Common myeloid progenitor, CD34-positive (primary cell): ENCODE results near the gene SAMD5.
"Not testable (repeated sequence)": the region's sequence is repeated elsewhere in the genome, so short reads cannot be mapped to it uniquely, and the experiment has no call there.

Experiments
- CTCF ChIA-PET: fragments of 350-600 bp; sonication (Branson Sonifier 250); formaldehyde crosslinking; loops from one replicate; lab custom pipeline; 2021; ENCODE audit warnings: antibody characterized with exemption; lab: Charles Lee
- POLR2A ChIA-PET: fragments of 350-600 bp; sonication (Branson Sonifier 250); formaldehyde crosslinking; loops from one replicate; lab custom pipeline; 2021; ENCODE audit warnings: antibody characterized with exemption; lab: Charles Lee
- DNase-seq, 3 donors: peaks; one replicate each; pipeline versions ENCODE4 v3.0.0 to v3.0.0-alpha.2; 2013
- H3K27ac ChIP-seq, 2 experiments: 1 replicate in 1 of 2; 2 replicates in 1 of 2; pipeline ENCODE4 v1.7.0; 2013; ENCODE audit warnings: inconsistent platforms in 2 of 2, low read length in 2 of 2, mild to moderate bottlenecking in 2 of 2, low read depth in 1 of 2, moderate library complexity in 1 of 2; ENCODE audit not compliant: severe bottlenecking in 2 of 2, insufficient read depth in 1 of 2, poor library complexity in 1 of 2
- H3K27me3 ChIP-seq, 5 experiments: replicated peaks in 2 of 5; 1 replicate in 3 of 5; 2 replicates in 2 of 5; pipeline versions ENCODE4 v1.6.1 to v1.7.0; 2013; ENCODE audit warnings: low read length in 4 of 5, mild to moderate bottlenecking in 2 of 5, moderate library complexity in 2 of 5, inconsistent platforms in 1 of 5; ENCODE audit not compliant: insufficient read depth in 5 of 5, control insufficient read depth in 4 of 5
- H3K36me3 ChIP-seq, 4 experiments: 1 replicate in 2 of 4; 2 replicates in 2 of 4; pipeline versions ENCODE4 v1.6.1 to v1.7.0; 2013; ENCODE audit warnings: low read length in 3 of 4, control low read depth in 1 of 4, mild to moderate bottlenecking in 1 of 4; ENCODE audit not compliant: control insufficient read depth in 4 of 4, insufficient read depth in 4 of 4
- H3K4me1 ChIP-seq, 4 experiments: 1 replicate in 3 of 4; 2 replicates in 1 of 4; pipeline versions ENCODE4 v1.6.1 to v1.7.1; 2013; ENCODE audit warnings: low read length in 3 of 4, mild to moderate bottlenecking in 3 of 4, control low read depth in 1 of 4, inconsistent platforms in 1 of 4, moderate library complexity in 1 of 4; ENCODE audit not compliant: control insufficient read depth in 4 of 4, insufficient read depth in 4 of 4; ENCODE audit errors: control extremely low read depth in 1 of 4
- H3K4me3 ChIP-seq, 7 experiments: 1 replicate in 4 of 7; 2 replicates in 3 of 7; pipeline versions ENCODE4 v1.5.1 to v1.7.0; 2013; ENCODE audit warnings: mild to moderate bottlenecking in 7 of 7, low read length in 6 of 7, moderate library complexity in 6 of 7, inconsistent platforms in 2 of 7, low read depth in 2 of 7, control low read depth in 1 of 7; ENCODE audit not compliant: insufficient read depth in 4 of 7, control insufficient read depth in 1 of 7; ENCODE audit errors: extremely low read depth in 1 of 7
- H3K9me3 ChIP-seq, 5 experiments: 1 replicate in 4 of 5; 2 replicates in 1 of 5; pipeline versions ENCODE4 v1.6.1 to v1.7.1; 2013; ENCODE audit warnings: low read length in 4 of 5, mild to moderate bottlenecking in 2 of 5, inconsistent platforms in 1 of 5, low read depth in 1 of 5, moderate library complexity in 1 of 5; ENCODE audit not compliant: control insufficient read depth in 4 of 5, insufficient read depth in 2 of 5; ENCODE audit errors: control extremely low read depth in 1 of 5
- WGBS: methylation state at CpG from one replicate; pipeline ENCODE4 v1.1.5; 2013; ENCODE audit not compliant: insufficient coverage; 5-methylcytosine and 5-hydroxymethylcytosine counted together

The SAMD5 gene

DNA sequence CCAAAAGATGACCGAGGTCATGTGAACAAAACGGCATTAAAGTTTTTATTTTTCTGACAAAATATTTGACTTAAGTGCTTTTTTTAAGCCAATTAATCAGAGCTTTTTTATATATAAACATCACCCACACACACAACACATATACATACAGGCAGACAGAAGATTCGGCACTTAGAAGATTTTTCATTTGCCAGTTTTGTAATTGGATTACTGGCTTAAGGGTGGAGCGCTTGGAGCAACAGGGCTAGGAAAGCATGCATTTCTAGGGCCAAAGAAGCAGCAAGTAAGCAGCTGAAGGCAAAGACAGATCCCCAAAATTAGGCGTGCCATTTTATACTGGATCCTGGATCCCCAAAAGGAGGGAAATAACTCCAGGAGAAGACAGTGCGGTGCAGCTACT lies 30.3 kb downstream of the SAMD5 start:
- CTCF ChIA-PET: no interaction called here
- WGBS: 100% methylated on average over 3 of the region's 6 CpGs

DNA sequence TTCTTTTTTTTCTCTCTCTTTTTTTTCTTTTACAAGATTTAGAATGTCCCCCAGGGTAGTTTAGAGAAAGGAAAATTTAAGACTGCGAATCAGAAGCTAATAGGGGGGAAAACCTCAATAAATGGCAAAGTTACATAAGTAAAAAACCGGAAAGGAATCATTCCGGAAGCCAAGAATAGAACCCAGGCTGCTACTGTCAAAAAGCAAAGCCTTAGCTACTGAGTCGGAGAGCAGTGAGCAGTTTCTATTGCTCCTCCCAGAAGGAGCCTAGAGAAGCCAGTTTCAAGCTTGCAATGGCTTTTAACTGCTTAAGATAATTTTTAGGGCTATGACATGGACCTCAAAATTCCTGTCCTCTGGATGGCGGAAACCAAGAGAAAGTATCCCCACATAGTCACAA lies 31.6 kb downstream of the SAMD5 start:
- CTCF ChIA-PET: no interaction called here
- peaks cover 0 to 25% (median 18%) of the 10 kb centered on the region in 5 experiments for H3K9me3 ChIP-seq
- 89% methylated on average over 3 of the region's 5 CpGs for WGBS
- H3K36me3 ChIP-seq: no peaks in the 10 kb centered on the region
- H3K27ac ChIP-seq: no peak overlapping the region
- H3K4me1 ChIP-seq: no peaks in the 10 kb centered on the region
- no peak overlapping the region for H3K4me3 ChIP-seq
- H3K27me3 ChIP-seq: peaks cover 0 to 60% (median 26%) of the 10 kb centered on the region in 5 experiments
- POLR2A ChIA-PET: no interaction called here
- DNase-seq: no peak

More for the DNA sequence above, 30.3 kb downstream of the SAMD5 start:
- no peak for DNase-seq
- Histone ChIP-seq H3K27ac (no peak overlapping the region), H3K4me3 (no peak overlapping the region), H3K27me3 (peaks cover 0 to 70% (median 25%) of the 10 kb centered on the region in 5 experiments), H3K9me3 (peaks cover 0 to 25% (median 18%) of the 10 kb centered on the region in 5 experiments), H3K36me3 (no peaks in the 10 kb centered on the region), H3K4me1 (no peaks in the 10 kb centered on the region)
- POLR2A ChIA-PET: no interaction called here

DNA sequence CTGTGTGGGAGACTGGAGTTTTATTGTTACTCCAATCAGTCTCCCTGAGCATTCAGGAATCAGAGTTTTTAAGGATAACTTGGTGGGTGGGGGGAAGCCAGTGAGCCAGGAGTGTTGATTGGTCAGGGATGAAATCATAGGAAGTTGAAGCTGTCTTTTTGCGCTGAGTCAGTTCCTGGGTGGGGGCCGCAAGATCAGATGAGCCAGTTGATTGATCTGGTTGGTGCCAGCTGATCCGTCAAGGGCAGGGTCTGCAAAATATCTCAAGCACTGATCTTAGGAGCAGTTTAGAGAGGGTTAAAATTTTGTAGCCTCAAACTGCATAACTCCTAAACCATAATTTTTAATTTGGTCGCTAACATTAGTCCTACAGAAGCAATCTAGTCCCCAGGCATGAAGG lies 33.9 kb downstream of the SAMD5 start:
- H3K36me3 ChIP-seq, POLR2A ChIA-PET, DNase-seq, H3K4me1 ChIP-seq, H3K27ac ChIP-seq, H3K4me3 ChIP-seq: not testable (repeated sequence)
- peaks cover 0 to 16% (median 13%) of the 10 kb centered on the region in 5 experiments for H3K9me3 ChIP-seq
- CTCF ChIA-PET: interaction anchor here (1.3 kb wide), 1 partner anchor 37 kb away, joined by 3 read pairs; no protein-coding TSS in a partner anchor
- 95% methylated on average over 3 of the region's 4 CpGs for WGBS
- H3K27me3 ChIP-seq: peaks cover 0 to 60% (median 24%) of the 10 kb centered on the region in 5 experiments

DNA sequence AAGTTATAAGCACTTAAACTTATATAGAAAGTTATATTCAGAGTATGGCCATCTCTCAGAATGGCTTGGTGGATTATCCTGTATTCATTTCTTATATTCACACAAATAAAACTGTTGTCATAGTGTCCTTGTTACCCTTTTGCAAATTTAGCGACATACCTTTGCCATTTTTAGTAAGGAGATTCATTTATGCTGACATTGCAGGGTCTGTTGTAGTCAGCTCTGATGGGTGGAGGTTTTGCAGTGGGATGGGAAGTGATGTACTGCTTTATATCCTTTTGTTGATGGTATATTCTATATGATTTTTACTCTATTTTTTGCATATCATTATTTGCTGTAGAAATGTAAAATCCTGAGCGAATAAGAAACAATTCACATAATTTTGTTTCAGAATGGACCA lies 35.9 kb downstream of the SAMD5 start:
- POLR2A ChIA-PET: no interaction called here
- WGBS: no CpG with 5 or more reads among the region's 2 CpGs

DNA sequence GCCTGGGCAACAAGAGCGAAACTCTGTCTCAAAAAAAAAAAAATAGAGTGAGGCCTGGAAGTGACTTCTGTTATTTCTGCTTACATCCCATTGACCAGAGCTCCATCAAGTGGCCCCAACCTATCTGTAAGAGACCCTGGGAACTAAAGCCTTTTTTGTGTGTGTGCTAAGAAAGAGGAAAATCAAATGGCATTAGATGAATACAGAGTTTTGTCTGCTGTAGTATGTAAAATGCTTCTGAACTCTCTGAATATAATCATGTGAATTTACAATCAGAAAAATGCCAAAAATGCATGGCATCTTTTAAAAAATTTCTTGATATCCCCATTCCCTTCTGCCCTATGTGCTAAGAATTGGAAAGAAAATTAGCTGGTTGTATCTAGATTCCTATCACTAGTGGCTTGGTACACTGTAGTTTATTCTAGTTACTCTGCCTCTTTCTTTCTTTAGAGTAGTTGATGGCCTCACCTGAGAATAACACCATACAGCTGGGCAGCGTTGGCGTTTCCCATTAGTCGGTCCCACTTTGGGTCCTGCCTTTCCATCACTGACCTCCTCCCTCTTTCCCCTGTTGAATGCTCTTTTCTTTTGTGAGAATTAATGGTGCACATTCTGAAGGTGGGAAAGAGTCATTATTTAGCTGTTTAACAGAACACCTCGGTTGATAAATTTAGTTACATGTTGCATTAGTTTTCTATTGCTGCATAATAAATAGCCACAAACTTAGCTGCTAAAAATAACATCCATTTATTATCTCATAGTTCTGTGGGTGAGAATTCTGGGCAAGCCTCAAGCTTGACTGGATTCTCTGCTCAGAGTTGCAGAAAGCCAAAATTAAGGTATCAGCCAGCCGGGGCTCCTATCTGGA lies 38.2 kb downstream of the SAMD5 start:
- Histone ChIP-seq H3K4me1 (no peaks in the 10 kb centered on the region), H3K36me3 (no peaks in the 10 kb centered on the region), H3K27me3 (peaks cover 2 to 65% (median 21%) of the 10 kb centered on the region in 5 experiments), H3K9me3 (peaks cover 0 to 13% (median 11%) of the 10 kb centered on the region in 5 experiments), H3K27ac (no peak overlapping the region), H3K4me3 (no peak overlapping the region)
- no peak for DNase-seq
- POLR2A ChIA-PET: no interaction called here
- 100% methylated on average over 2 of the region's 6 CpGs for WGBS
- CTCF ChIA-PET: interaction anchor here (1.0 kb wide), 1 partner anchor 41 kb away, joined by 3 read pairs; no protein-coding TSS in a partner anchor

More for the DNA sequence above, 35.9 kb downstream of the SAMD5 start:
- Histone ChIP-seq H3K36me3 (no peaks in the 10 kb centered on the region), H3K4me1 (no peaks in the 10 kb centered on the region), H3K4me3 (no peak overlapping the region), H3K27ac (no peak overlapping the region), H3K27me3 (peaks cover 2 to 63% (median 26%) of the 10 kb centered on the region in 5 experiments), H3K9me3 (peaks cover 0 to 20% (median 14%) of the 10 kb centered on the region in 5 experiments)
- no peak for DNase-seq
- CTCF ChIA-PET: no interaction called here

DNA sequence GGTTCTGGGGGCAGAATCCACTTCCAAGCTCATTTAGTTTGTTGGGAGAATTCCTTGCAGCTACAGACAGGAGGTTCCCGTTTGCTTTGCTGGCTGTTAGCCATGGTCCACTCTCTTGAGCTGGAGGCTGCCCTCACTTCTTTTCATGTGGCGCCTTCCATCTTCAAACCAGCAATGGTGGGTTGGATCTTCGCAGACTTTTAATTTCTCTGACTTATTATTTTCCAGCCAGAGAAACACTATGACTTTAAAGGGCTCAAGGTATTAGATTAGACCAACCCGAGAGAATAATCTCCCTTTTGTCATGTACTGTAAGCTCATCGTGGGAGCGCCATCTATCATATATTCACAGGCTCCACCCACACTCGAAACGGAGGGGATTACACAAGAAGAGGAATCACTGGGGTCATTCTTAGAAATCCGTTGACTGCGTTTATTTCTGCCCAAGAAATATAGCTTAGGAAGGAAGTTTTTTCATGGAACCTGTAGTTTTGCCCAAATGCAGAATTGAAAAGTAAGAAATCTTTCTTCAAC lies 38.9 kb downstream of the SAMD5 start:
- Histone ChIP-seq H3K36me3 (no peaks in the 10 kb centered on the region), H3K9me3 (peaks cover 0 to 6% (median 4%) of the 10 kb centered on the region in 5 experiments), H3K27ac (no peak overlapping the region), H3K4me1 (no peaks in the 10 kb centered on the region), H3K4me3 (no peak overlapping the region), H3K27me3 (peaks cover 2 to 64% (median 22%) of the 10 kb centered on the region in 5 experiments)
- CTCF ChIA-PET: interaction anchor here (1.0 kb wide), 1 partner anchor 41 kb away, joined by 3 read pairs; no protein-coding TSS in a partner anchor
- DNase-seq: no peak
- POLR2A ChIA-PET: no interaction called here
- WGBS: 92% methylated on average over 10 of the region's 10 CpGs
